Loucy (cell line): ENCODE results near the gene EDN3.

Source experiments
- CTCF ChIP-seq: fragments of 200-600 bp; sonication (generic); conservative IDR thresholded peaks from 2 replicates; pipeline ENCODE4 v1.5.1; 2014; ENCODE audit warnings: mild to moderate bottlenecking, antibody characterized with exemption, low read length
- EZH2phosphoT487 ChIP-seq: fragments of 200-600 bp; IDR thresholded peaks from 2 replicates; pipeline ENCODE4 v1.6.1; 2018; ENCODE audit warnings: antibody characterized with exemption, mild to moderate bottlenecking, moderate library complexity, borderline replicate concordance

- TF ChIP-seq CTCF (no peak), EZH2phosphoT487 (no peak)
Measured at GRCh38 chr20:59284470-59284869, 15.9 kb upstream of the EDN3 start.
